Measurements from ENCODE around the gene PCDH19.

The PCDH19 gene

DNA sequence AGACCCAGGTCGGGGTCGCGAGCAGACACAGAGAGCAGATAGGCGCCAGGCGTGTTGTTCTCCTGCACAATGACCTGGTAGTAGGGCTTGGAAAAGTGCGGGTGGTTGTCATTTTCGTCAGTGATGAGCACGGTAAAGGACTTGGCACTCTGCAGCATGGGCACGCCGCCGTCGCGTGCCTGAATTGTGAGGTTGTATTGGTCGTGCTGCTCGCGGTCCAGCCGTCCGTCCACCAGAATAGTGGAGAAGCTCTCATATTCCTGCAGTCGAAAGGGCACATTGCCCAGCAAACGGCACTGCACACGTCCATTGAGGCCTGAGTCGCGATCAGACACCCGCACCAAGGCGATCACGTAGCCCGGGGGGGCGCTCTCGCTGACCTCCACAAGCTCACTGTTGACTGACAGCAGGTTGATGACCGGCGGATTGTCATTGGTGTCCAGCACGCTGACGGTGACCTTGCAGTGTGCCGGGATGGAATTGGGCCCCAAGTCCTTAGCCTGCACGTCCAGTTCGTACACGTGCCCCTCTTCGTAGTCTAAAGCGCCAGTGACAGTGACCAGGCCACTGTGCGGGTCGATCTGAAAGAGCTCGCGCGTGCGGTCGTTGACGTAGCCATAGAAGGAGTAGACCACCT is 2.8 kb downstream of the PCDH19 start:
- no peaks in the 10 kb centered on the region for H3K9me2 ChIP-seq (replicated peaks; ENCODE audit: low read depth, low read length)
- no peak overlapping the region for H2AFZ ChIP-seq (ENCODE audit: low read length)
- H3K4me2 ChIP-seq (ENCODE audit: low read depth, low read length, poor library complexity, severe bottlenecking): no peak overlapping the region
- H3K9ac ChIP-seq (ENCODE audit: low read depth, low read length, poor library complexity, severe bottlenecking): no peak overlapping the region
- no peaks in the 10 kb centered on the region for H3K27me3 ChIP-seq (ENCODE audit: insufficient read depth, low read length, poor library complexity, severe bottlenecking)
- no peaks in the 10 kb centered on the region for H3F3A ChIP-seq (ENCODE audit: low read depth)
- no peaks in the 10 kb centered on the region for H3K79me2 ChIP-seq (ENCODE audit: insufficient read depth, low read length)
- H3K36me3 ChIP-seq (ENCODE audit: insufficient read depth, low read length): no peaks in the 10 kb centered on the region
- H4K20me1 ChIP-seq (ENCODE audit: insufficient read depth, low read length, poor library complexity, severe bottlenecking): no peaks in the 10 kb centered on the region
- no peaks in the 10 kb centered on the region for H3K9me3 ChIP-seq (ENCODE audit: insufficient read depth, low read depth, low read length)
- no peak overlapping the region for H3K4me3 ChIP-seq (ENCODE audit: low read length, poor library complexity, severe bottlenecking)
- TF ChIP-seq EZH2phosphoT487 (IDR thresholded peaks at IDR 0.05; ENCODE audit: borderline replicate concordance) (no peak), CTCF (conservative IDR thresholded peaks at IDR 0.05; ENCODE audit: low read length) (no peak)
- H3K4me1 ChIP-seq (ENCODE audit: insufficient read depth, low read length, poor library complexity, severe bottlenecking): no peaks in the 10 kb centered on the region

- no peaks in the 10 kb centered on the region for H3F3A ChIP-seq (ENCODE audit: low read depth)
- no peaks in the 10 kb centered on the region for H3K36me3 ChIP-seq (ENCODE audit: insufficient read depth, low read length)
- H3K4me3 ChIP-seq (ENCODE audit: low read length, poor library complexity, severe bottlenecking): no peak overlapping the region
- TF ChIP-seq CTCF (conservative IDR thresholded peaks at IDR 0.05; ENCODE audit: low read length) (no peak), EZH2phosphoT487 (IDR thresholded peaks at IDR 0.05; ENCODE audit: borderline replicate concordance) (no peak)
- no peaks in the 10 kb centered on the region for H3K9me2 ChIP-seq (replicated peaks; ENCODE audit: low read depth, low read length)
- H2AFZ ChIP-seq (ENCODE audit: low read length): no peak overlapping the region
- H3K4me2 ChIP-seq (ENCODE audit: low read depth, low read length, poor library complexity, severe bottlenecking): no peak overlapping the region
- no peak overlapping the region for H3K9ac ChIP-seq (ENCODE audit: low read depth, low read length, poor library complexity, severe bottlenecking)
- no peaks in the 10 kb centered on the region for H3K27me3 ChIP-seq (ENCODE audit: insufficient read depth, low read length, poor library complexity, severe bottlenecking)
- no peaks in the 10 kb centered on the region for H3K9me3 ChIP-seq (ENCODE audit: insufficient read depth, low read depth, low read length)
- H4K20me1 ChIP-seq (ENCODE audit: insufficient read depth, low read length, poor library complexity, severe bottlenecking): no peaks in the 10 kb centered on the region
- no peaks in the 10 kb centered on the region for H3K4me1 ChIP-seq (ENCODE audit: insufficient read depth, low read length, poor library complexity, severe bottlenecking)
- H3K79me2 ChIP-seq (ENCODE audit: insufficient read depth, low read length): no peaks in the 10 kb centered on the region
These were observed 4.6 kb downstream of the PCDH19 start for GRCh38 chrX:100405424-100405823.

GRCh38 chrX:100404851-100405250 is 5.2 kb downstream of the PCDH19 start:
- H3K27me3 ChIP-seq (ENCODE audit: insufficient read depth, low read length, poor library complexity, severe bottlenecking): no peaks in the 10 kb centered on the region
- no peak overlapping the region for H2AFZ ChIP-seq (ENCODE audit: low read length)
- H3K9me3 ChIP-seq (ENCODE audit: insufficient read depth, low read depth, low read length): no peaks in the 10 kb centered on the region
- no peak overlapping the region for H3K4me2 ChIP-seq (ENCODE audit: low read depth, low read length, poor library complexity, severe bottlenecking)
- H3K9ac ChIP-seq (ENCODE audit: low read depth, low read length, poor library complexity, severe bottlenecking): no peak overlapping the region
- H3K4me1 ChIP-seq (ENCODE audit: insufficient read depth, low read length, poor library complexity, severe bottlenecking): no peaks in the 10 kb centered on the region
- H3K9me2 ChIP-seq (replicated peaks; ENCODE audit: low read depth, low read length): no peaks in the 10 kb centered on the region
- no peaks in the 10 kb centered on the region for H3K36me3 ChIP-seq (ENCODE audit: insufficient read depth, low read length)
- no peaks in the 10 kb centered on the region for H3K79me2 ChIP-seq (ENCODE audit: insufficient read depth, low read length)
- H4K20me1 ChIP-seq (ENCODE audit: insufficient read depth, low read length, poor library complexity, severe bottlenecking): no peaks in the 10 kb centered on the region
- no peak overlapping the region for H3K4me3 ChIP-seq (ENCODE audit: low read length, poor library complexity, severe bottlenecking)
- H3F3A ChIP-seq (ENCODE audit: low read depth): no peaks in the 10 kb centered on the region
- no peak for TF ChIP-seq CTCF (conservative IDR thresholded peaks at IDR 0.05; ENCODE audit: low read length)
- TF ChIP-seq EZH2phosphoT487 (IDR thresholded peaks at IDR 0.05; ENCODE audit: borderline replicate concordance): no peak

Measured in Loucy (cell line).